HFF-Myc (cell line): ENCODE data around the gene TMEM245.
A peak's percentile ranks its signal among the peaks of the same experiment; 100 is the strongest.

Experiments
- DNase-seq: peaks from one replicate; pipeline ENCODE4 v3.0.0-alpha.2; 2011; ENCODE audit warnings: low read depth; ENCODE audit errors: extremely low read depth
- H3K4me3 ChIP-seq: replicated peaks from 2 replicates; pipeline ENCODE4 v1.5.1; 2011; ENCODE audit warnings: low read depth, mild to moderate bottlenecking, control low read depth, low read length
- TF ChIP-seq, protein P1 (sequence below): IDR thresholded peaks from 2 replicates; pipeline ENCODE4 v1.5.1; 2012; ENCODE audit warnings: mild to moderate bottlenecking, low read depth, low read length, control low read depth; ENCODE audit errors: missing control alignments

Gene TMEM245

DNA sequence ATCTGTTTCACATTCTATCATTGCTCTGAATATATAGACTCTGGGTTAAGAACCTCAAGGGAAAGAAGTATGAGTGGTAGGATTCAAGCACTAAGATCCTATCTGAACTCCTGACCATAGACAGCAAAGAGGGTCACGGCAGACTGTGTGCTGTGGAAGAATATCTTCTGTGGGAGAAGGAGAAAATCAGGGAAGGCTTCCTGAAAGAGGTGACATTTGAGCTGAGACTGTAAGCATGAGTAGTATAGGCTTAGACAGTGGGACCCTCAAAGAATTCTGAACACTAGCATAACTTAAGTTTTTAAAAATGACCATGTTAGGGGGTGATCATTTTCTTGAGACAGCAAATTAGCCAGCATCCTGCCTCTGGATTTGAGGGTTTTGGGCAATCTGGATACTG is 43.4 kb upstream of the TMEM245 start:
- H3K4me3 ChIP-seq = no peak overlapping the region
- TF ChIP-seq, protein P1, sequence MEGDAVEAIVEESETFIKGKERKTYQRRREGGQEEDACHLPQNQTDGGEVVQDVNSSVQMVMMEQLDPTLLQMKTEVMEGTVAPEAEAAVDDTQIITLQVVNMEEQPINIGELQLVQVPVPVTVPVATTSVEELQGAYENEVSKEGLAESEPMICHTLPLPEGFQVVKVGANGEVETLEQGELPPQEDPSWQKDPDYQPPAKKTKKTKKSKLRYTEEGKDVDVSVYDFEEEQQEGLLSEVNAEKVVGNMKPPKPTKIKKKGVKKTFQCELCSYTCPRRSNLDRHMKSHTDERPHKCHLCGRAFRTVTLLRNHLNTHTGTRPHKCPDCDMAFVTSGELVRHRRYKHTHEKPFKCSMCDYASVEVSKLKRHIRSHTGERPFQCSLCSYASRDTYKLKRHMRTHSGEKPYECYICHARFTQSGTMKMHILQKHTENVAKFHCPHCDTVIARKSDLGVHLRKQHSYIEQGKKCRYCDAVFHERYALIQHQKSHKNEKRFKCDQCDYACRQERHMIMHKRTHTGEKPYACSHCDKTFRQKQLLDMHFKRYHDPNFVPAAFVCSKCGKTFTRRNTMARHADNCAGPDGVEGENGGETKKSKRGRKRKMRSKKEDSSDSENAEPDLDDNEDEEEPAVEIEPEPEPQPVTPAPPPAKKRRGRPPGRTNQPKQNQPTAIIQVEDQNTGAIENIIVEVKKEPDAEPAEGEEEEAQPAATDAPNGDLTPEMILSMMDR = no peak
- DNase-seq = no peak

DNA sequence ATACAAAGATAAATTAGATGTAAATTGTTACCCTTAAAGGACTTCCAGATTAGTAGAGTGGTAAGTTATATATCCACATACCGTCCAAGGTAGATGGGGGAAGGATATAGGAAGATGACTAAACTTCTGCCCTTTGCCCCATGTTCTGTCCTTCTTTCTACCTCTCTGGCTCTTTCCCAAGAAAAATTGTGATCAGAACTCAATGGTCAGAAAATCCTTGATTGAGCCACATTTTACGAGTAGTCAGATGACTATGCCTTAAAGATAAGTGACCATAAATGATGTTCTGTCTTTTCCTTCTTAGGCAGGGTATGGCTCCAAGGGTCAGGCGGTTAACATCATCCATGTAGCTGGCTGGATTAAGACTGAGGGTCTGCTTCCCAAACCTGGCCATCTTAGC is 42.9 kb upstream of the TMEM245 start:
- H3K4me3 ChIP-seq = no peak overlapping the region
- TF ChIP-seq, protein P1 = no peak
- no peak for DNase-seq

DNA sequence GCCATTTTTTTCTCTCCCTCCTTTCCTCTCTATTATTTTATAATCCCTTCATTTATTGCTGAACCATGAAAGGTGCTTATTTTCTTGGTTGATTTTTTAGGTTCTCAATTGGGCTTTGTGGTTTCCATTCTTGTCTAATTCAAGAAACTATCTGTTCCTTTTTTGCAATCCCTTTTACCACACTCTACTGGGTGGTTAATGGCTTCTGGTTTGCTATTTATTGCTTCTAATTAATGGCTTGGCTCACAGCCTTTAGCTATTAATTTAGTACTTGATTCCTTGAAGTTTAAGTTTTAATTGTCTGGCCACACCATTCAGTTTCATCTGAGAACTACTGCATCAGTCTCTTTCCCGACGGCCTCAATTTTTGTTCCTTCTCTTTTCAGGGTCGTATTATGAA is 41.7 kb upstream of the TMEM245 start:
- TF ChIP-seq, protein P1 = no peak
- no peak for DNase-seq
- no peak overlapping the region for H3K4me3 ChIP-seq

DNA sequence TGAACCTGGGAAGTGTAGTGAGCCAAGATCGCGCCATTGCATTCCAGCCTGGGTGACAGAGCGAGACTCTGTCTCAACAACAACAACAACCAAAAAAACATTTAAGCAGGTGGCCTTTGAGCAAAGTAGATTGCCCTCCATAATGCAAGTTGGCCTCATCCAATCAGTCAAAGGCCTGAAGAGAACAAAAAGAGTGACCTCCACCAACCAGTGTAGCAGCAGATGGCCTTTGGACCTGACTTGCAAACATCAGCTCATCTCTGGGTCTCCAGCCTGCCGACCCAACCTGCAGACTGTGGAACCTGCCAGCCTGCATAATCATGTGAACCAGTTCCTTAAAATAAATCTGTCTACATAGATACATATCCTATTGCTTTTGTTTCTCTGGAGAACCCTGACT is 39.8 kb upstream of the TMEM245 start:
- TF ChIP-seq, protein P1 = no peak
- H3K4me3 ChIP-seq = no peak overlapping the region
- DNase-seq = no peak

DNA sequence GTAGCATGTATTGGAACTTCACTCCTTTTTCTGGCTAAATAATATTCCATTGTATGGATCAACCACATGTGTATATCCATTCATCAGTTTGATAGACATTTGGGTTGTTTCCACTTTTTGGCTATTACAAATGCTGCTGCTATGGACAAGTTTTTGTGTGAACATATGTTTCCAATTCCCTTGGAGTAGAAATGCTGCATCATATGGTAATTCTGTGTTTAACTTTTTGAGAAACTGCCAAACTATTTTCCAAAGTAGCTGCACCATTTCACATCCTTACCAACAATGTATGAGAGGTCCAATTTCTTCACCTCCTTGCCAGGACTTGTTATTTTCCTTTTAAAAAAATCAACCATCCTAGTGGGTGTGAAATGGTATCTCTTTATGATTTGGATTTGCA is 38.9 kb upstream of the TMEM245 start:
- TF ChIP-seq, protein P1 = no peak
- peak; percentile 33 for DNase-seq

DNA sequence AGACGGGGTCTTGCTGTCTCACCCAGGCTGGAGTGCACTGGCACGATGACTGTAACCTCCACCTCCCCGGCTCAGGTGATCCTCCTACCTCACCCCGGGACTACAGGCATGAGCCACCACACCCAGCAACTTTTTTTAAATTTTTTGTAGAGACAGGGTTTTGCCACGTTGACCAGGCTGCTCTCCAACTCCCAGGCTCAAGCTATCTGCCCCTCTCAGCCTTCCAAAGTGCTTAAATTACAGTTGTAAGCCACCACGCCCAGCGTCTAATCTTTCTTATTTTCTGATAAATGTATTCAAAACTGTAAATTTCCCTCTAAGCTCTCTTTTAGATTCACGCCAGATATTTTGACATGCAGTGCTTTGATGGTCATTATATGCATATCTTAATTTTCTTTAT is 37.0 kb upstream of the TMEM245 start:
- no peak for DNase-seq
- H3K4me3 ChIP-seq = no peak overlapping the region
- TF ChIP-seq, protein P1 = no peak

More for the DNA sequence above, 38.9 kb upstream of the TMEM245 start:
- no peak overlapping the region for H3K4me3 ChIP-seq

DNA sequence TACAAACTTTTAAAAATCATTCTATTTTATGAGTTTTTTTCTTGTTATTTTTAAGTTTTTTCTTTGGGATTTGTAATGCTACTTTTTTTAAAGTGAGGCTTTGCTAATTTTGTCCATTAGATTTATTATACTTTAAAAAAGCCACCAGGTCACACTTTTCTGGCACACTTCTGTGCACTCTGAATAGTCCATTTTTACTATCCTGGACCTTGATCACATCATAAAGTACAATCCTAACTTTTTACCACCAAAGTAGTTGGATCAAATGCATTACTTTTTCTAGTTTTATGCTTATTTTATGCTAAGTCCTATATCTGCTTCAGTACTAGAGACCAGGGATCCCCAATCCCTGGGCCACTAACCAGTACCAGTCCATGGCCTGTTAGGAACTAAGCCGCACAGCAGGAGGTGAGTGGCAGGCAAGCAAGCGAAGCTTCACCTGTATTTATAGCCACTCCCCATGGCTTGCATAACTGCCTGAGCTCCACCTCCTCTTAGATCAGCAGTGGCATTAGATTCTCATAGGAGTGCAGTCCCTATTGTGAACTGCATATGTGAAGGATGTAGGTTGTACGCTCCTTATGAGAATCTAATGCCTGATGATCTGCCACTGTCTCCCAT is 31.3 kb upstream of the TMEM245 start:
- H3K4me3 ChIP-seq = no peak overlapping the region
- TF ChIP-seq, protein P1 = no peak
- DNase-seq = no peak
